Epithelial cell of umbilical artery (primary cell): ENCODE data around the gene SMARCAL1. TPM values are rescaled to one million over a fixed set of nuclear protein-coding genes. Genes with fewer than 3 reads are reported as not detected.

ENCODE experiments used
- total RNA-seq: library from RNA; depleted of rRNA; stranded (reverse); fragments of >200 nt; gene quantifications from 2 replicates; pipeline ENCODE4 v1.2.3, GENCODE V29; 2014

Gene SMARCAL1
- 5.5 and 10.5 TPM in 2 replicates for total RNA-seq

DNA sequence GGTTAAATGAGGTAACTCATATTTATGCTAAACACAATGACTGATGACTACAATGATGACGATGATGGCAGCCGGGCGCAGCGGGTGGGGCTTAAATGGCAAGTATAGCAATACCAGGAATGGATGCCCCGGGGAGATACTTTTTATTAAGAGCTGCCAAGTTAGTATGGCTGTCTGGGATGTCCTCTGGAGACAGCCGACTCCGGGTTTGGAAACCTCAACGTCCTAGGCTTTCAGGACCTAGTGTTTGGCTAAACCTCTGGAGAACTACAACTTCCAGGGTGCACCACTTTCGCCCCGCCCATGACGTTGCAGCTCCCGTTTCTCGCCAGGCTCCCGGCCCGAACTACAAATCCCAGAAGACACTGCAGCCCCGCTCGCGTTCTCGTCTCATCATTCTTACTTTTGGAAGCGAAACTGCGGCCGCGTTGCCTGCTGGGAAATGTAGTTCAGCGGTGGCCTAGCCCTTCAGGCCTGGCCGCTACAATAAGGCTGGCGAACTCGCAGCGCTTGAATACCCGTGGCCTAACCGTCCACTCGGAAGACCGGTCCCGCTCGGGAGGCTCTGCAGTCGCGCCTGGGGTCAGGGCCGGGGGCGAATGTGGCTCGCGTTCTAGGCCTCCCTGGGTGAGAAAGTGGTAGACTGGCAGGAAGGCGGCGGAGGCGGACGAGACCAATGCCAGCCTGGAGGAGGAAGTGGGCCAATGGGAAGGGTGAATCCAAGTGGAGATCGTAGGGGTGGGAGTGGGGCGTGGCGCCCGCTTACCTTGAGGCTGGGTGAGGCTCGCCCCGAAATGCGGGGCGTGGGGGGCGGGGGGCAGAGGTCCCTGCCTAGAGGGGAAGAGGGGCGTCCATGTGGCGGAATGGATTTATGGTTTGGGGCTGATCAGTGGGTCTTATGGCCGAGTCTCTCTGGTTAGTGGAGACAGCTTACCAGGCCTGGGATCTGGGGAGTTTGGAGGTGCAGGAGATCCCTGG is at the start of gene SMARCAL1:
TSS of gene SMARCAL1 (plus strand) at position 463 of the 978 bp plus-strand sequence. CDS start 2,221 bp downstream, outside the sequence.

DNA sequence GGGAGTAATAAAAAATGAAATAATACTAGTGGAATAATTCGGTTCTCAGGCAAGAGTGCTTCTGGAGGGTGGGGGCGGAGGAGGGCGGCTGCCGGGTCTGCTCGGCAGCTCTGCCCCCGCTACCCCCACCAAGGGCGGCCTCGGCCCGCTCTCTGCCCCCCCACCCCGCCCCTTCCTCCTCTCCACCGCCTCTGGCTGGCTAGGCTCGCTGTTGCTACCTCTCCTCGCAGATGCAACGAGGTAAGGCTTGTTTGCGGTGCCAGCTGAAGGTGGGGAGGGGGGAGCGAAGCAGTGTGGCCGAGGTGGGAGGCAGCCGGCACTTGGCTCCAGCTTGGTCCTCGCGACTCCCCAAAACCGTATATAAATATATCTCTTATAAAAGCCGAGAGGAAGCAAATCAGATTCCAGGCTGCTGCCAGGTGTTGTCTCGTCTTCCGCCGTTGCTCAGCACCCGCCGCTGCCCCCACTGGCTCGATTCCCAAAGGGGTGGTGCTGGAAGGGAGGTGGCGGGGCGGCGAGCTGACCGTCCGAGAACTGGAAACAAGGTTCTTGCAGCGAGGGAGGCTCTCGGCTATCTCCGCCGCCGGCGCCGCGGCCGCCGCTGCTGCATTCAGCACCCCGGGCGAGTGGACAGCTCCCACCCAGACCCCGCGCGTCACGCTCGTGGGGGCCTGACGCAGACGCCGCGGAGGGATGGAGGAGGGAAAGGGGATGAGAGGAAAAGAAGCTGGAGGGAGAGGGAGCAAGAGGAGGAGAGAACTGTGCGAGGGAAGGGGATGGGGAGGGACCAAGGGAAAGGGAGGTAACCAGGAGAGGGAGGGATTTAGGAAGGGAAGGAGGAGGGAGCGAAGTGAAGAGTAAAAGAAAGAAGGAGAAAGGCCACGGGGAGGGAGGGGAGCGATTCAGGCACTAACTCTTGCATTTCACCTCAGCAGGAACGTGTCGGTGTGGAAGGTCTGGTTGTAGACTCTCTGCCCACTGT is 40.3 kb upstream of the SMARCAL1 start, which contains the start of gene MARCHF4:
TSS of gene MARCHF4 (minus strand) at position 763 of the 982 bp plus-strand sequence. CDS start 2,223 bp downstream, outside the sequence.

DNA sequence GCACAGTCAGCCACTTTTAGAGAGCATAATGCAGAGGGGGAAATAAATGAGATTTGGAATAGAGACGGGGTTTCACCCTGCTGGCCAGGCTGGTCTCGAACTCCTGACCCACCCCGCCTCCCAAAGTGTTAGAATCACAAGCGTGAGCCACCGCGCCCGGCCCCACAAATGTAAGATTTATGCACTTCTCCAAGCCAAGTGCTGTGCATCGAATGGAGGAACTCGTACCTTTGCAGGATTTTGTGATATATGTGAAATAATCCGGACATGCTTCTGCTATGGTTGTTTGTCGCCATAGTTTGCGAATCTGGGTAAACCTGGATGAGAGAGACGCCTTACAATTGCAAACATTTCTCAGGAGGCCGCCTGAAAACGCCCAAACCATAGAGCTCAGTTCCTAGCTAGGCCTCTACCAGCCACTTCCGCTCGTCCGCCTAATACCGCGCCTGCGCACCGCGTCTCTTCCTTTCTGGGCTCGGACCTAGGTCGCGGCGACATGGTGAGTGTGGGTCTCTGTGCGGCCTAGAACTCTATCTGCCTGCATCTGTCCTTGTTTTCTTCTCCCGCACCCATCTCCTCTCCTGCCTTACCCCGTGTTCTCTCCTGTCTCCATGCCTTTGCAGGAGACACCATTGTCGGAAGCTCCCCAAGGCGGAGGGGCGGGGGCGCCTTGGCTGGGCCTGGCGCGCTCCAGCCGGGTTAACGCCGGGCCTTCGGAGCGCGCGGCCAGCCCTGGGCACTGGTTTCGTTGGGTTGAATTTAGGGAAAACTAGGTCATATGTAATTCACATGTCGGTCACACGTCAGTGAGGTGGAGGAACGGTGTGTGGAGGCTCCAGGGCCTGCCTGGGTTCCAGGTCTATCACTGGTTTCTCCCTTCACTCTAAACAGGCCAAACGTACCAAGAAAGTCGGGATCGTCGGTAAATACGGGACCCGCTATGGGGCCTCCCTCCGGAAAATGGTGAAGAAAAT is 86.4 kb downstream of the SMARCAL1 start, which contains the start of gene RPL37A:
TSS of gene RPL37A (plus strand) at position 466 of the 974 bp plus-strand sequence. CDS start at position 497, 31 bp downstream.

Other genes with a start within 250 kb of the SMARCAL1 start
- 3.2 and 6.2 TPM in 2 replicates for gene MARCHF4, start 40.0 kb upstream of the SMARCAL1 start, total RNA-seq
- gene RPL37A, start 86.4 kb downstream of the SMARCAL1 start, total RNA-seq: 667 and 1,719 TPM in 2 replicates
- 151 and 164 TPM in 2 replicates for gene IGFBP2, start 220.9 kb downstream of the SMARCAL1 start, total RNA-seq